ENCODE data around the gene DACT3. TPM values are rescaled to one million over a fixed set of nuclear protein-coding genes. Genes with fewer than 3 reads are reported as not detected.
"Not testable (repeated sequence)": the region's sequence is repeated elsewhere in the genome, so short reads cannot be mapped to it uniquely, and the experiment has no call there.

Gene DACT3
- polyA plus RNA-seq, 1 donor = 13.0 TPM

DNA sequence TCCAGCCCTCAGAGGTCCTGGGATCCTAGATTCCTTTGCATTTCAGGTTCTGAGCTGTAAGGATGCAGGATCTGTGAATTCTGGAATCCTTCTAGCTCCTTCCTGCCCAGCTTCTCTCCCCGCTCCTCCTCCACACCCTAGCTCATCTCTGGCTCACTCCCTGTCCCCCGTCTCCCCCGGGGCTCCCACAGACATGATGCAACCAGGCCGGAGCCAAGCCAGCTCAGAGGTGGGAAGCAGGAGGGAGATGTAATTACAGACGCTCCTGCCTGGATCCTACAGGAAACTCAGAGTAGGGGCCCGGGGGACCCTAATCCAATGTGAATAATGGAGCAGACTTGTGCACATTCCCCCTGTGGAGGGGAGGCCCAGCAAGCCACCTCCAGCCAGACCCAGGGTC, 29.5 kb downstream of the DACT3 start:
- no peak for DNase-seq

GRCh38 chr19:46630586-46631205, 30.3 kb downstream of the DACT3 start:
- DNase-seq = no peak

DNA sequence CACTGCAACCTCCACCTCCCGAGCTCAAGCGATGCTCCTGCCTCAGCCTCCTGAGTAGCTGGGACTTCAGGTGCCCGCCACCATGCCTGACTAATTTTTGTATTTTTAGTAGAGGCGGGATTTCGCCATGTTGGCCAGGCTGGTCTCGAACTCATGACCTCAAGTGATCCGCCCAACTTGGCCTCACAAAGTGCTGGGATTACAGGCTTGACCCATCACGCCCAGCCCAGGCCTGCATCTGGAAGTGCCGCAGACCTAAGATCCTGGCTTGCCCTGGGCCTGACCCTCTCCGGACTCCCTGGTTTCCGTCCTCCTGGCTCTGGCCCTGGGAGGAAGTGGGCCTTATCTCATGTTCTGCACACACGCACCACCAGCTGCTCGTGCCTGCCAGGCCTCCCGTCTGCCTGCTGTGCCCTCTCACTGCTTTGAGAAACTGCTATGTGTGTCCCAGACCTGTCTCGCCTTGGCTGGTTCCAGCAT, 31.4 kb downstream of the DACT3 start:
- no peak for DNase-seq

- not testable (repeated sequence) for DNase-seq
These were observed 32.0 kb downstream of the DACT3 start for GRCh38 chr19:46628970-46629369.

GRCh38 chr19:46626446-46626845, 34.5 kb downstream of the DACT3 start:
- DNase-seq = no peak

GRCh38 chr19:46625731-46626130, 35.3 kb downstream of the DACT3 start:
- DNase-seq = no peak

GRCh38 chr19:46624958-46625661, 35.9 kb downstream of the DACT3 start, which contains the start of gene PTGIR:
PTGIR (minus strand) TSS chr19:46625089; CDS start chr19:46624225, 864 bp downstream.
- peak; percentile 76 for DNase-seq

GRCh38 chr19:46623915-46624502, 37.0 kb downstream of the DACT3 start:
- DNase-seq = no peak

DNA sequence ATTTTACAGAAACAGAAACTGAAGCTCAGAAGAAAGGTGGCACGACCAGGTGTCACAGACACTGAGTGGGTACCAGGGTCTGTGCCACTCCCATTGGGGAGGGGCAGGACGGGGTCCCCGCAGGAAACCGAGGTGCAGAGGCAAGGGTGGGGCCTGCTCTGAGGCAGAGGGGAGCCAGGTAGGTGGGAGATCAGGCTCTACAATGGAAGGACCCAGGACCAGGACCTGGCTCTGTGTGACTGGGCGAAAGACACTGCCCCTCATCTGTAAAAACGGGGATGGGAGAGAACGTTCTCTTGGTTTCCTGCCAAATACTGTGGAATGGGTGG, 38.9 kb downstream of the DACT3 start:
- no peak for DNase-seq

GRCh38 chr19:46621191-46622117, 39.5 kb downstream of the DACT3 start:
- no peak for DNase-seq

GRCh38 chr19:46620716-46621115, 40.3 kb downstream of the DACT3 start:
- no peak for DNase-seq

DNA sequence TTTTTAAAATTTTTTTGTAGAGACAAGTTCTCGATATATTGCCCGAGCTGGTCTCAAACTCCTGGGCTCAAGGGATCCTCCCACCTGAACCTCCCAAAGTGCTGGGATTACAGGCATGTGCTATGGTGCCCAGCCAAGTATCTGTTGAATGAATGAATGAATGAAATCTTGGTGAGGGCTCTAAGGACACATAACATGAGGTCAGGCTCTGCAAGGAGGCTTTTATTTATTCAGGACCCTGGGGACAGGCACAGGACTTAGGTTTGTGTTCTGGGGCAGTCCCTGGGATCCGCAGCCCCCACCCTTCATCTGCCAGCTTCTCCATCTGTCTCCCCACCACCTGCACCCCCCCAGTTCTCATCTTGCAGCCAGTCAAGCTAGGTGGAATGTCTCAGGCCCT, 40.7 kb downstream of the DACT3 start:
- no peak for DNase-seq

DNA sequence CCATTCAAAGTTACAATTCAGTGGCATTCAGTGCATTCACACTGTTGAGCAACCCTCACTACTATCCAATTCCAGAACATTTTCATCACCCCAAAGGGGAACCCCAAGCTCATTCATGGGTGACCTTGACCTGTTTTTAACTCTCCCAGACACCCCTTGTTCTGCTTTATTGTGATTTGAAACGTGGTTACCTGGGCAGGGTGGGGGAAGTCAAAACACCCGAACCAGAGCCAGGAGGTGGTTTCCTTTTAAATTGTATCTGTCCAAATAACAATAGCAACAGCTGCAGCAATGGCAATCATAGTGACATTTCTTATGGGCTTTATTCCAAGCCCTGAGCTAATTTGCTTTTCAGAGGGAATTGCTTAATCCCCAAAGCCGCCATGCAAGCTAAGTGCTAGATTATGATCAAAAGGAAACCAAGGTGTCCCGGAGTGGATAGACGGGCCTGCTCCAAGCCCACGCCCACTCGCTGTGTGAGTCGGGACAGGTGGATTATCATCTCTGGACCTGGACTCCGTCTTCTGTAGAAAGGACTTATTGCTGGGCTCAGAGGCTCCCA, 42.2 kb downstream of the DACT3 start:
- no peak for DNase-seq

- DNase-seq = no peak
These were observed 43.4 kb downstream of the DACT3 start for GRCh38 chr19:46617601-46618000.

DNA sequence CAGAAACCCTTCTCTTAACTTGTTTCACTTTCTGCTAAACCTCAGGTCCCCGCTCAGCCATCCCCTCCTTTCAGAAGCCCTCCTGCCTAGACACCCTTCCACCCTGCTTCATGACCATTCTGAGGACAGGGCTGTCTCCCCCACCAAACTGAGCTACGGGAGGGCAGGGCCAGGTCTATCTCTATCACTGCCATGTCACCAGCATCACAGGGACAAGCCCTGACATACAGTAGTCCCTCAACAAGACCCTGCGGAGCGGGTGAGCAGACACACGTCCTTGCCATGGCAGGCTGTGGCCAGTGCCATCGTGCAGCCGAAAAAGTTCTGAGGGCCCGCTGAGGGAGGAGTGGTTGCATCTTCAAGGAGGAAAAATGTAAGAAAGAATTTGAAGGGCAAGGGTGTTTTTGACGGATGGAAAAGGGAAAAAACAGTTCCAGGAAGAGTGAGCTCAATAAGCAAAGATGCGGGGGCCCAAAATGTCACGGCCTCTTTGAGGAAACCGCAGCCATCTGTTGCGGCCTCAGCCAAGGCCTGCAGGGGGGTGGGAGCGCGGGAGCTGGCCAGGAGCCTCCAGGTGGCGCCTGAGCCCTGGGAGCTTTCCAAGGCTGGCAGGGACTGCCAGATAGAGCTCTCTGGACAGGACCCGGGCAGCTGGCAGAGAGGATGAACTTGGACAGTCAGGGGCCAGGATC, 44.2 kb downstream of the DACT3 start:
- no peak for DNase-seq

- DNase-seq = no peak
These were observed 45.0 kb downstream of the DACT3 start for GRCh38 chr19:46615966-46616365.

- peak; percentile 84 for DNase-seq
These were observed 46.8 kb downstream of the DACT3 start for GRCh38 chr19:46614114-46614722.

DNA sequence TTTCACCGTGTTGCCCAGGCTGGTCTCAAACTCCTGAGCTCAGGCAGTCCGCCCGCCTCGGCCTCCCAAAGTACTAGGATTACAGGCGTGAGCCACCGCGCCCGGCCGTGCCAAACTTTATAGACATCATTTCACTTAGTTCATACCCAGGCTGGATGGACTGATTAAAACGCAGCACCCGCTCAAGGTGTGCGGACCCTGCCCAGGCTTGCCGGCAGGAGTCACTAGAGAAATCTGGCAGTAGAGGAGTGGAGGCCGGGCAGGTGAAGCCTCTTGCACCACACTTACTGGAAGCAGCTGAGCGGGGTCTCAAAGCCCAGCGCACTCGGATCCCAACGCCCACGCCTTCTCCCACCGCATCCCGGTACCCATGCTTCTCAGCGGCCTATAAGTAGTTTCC, 47.5 kb downstream of the DACT3 start:
- no peak for DNase-seq

DNA sequence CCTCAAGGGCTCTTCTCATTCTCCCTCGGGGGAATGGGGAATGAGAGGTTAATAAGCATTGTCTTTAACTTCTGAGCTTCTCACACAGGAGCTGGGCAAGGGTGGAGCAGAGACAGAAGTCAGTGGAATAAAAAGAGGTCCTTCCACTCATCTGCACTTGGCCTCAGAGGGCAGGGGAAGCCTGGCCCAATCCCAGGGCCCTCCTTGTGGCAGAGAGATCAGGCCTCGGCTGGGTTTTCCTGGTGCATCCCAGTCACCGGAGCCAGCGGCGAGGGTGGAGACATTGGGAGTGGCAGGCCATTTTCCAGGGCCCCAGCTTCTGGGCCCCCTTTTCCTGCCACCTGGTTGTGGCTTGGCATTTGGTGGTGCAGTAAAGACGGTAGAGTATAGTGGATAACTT, 49.2 kb downstream of the DACT3 start:
- DNase-seq = no peak

DNA sequence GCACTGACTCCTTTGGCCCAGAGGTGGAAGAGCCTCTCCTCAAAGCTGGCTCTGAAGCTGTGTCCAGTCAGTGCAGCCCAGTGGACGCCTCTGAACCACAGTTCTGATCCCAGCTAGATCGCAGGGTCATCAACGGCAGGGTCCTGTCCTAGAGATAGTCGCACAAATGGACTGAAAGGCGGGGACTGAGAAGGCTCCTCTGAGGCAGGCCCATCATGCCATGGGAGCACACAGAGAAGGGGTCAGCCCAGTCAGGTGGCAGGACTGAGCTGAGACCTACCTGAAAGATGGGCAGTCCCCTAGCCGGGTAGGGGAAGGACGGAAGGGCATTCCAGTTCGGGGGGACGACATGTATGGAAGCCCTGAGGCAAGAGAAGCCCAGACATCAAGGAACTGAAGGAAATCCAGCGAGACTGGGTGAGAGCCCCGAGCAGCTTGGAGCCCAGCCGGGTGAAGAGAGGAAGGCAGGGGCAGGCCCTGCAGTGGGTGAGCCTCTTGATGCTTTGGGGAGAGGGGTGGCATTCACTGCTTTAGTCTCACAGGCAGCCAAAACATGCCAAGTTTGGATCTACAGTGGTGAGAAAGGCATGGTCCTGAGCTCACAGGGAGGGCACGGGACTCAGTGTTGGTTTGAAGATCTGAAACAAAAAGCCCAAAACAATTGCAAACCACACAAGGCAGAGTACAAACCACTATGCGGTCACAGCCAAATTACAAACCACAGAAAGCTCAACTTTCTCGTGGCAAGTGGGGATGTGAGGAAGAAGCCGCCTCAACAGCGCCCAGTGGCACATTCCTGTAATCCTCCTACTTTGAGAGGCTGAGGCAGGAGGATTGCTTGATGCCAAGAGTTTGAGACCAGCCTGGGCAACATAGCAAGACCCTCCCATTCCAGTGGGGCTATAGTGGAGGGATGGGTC, 49.9 kb downstream of the DACT3 start:
- no peak for DNase-seq

Measured in hindlimb muscle (tissue), 1 donor.